ENCODE data around the gene GSTA3. TPM values are rescaled to one million over a fixed set of nuclear protein-coding genes. Genes with fewer than 3 reads are reported as not detected.

Gene GSTA3
- total RNA-seq, 1 experiment from 2014 or later, result not detected

DNA sequence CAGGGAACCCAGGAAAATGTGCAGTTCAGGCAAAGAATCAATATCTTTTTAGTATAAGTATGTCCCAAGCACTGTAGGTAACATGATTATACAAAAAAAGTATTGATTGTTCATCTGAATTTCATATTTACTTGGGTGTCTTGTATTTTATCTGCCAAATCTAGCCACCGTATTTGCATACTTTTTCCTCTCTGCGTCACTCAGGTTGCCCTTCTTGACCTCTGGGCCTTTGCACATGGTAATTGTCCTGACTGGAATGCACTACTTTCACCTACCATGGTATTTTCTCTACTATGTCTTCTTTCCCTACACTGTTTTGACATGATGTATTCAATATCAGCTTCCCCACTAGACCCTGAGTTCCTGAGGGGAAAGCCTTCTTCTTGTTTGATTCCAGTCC is 15.2 kb downstream of the GSTA3 start:
- ChIA-PET POLR2A (ENCODE audit: unreplicated experiment) (no interaction called here), CTCF (no interaction called here)
- H3K9me3 ChIP-seq (ENCODE audit: low read length), result no peaks in the 10 kb centered on the region
- ATAC-seq, result no peak
- no peaks in the 10 kb centered on the region for H3K9me2 ChIP-seq (replicated peaks; ENCODE audit: low read length)
- no peaks in the 10 kb centered on the region for H3K4me1 ChIP-seq (ENCODE audit: insufficient read depth, low read length)
- no peaks in the 10 kb centered on the region for H4K20me1 ChIP-seq (ENCODE audit: low read length)
- no peak overlapping the region for H3K9ac ChIP-seq (ENCODE audit: low read length)
- H2AFZ ChIP-seq (ENCODE audit: low read length), result no peak overlapping the region
- no peak for TF ChIP-seq EZH2phosphoT487 (IDR thresholded peaks at IDR 0.05; ENCODE audit: borderline replicate concordance, low read length)
- TF ChIP-seq EZH2 (IDR thresholded peaks at IDR 0.05; ENCODE audit: low read length, unreplicated experiment), result no peak
- TF ChIP-seq, protein P1, sequence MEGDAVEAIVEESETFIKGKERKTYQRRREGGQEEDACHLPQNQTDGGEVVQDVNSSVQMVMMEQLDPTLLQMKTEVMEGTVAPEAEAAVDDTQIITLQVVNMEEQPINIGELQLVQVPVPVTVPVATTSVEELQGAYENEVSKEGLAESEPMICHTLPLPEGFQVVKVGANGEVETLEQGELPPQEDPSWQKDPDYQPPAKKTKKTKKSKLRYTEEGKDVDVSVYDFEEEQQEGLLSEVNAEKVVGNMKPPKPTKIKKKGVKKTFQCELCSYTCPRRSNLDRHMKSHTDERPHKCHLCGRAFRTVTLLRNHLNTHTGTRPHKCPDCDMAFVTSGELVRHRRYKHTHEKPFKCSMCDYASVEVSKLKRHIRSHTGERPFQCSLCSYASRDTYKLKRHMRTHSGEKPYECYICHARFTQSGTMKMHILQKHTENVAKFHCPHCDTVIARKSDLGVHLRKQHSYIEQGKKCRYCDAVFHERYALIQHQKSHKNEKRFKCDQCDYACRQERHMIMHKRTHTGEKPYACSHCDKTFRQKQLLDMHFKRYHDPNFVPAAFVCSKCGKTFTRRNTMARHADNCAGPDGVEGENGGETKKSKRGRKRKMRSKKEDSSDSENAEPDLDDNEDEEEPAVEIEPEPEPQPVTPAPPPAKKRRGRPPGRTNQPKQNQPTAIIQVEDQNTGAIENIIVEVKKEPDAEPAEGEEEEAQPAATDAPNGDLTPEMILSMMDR (conservative IDR thresholded peaks at IDR 0.05; ENCODE audit: low read depth, low read length), result no peak
- no peak overlapping the region for H3K4me2 ChIP-seq (ENCODE audit: low read length)
- no peaks in the 10 kb centered on the region for H3K79me2 ChIP-seq (ENCODE audit: low read length)
- H3K36me3 ChIP-seq (ENCODE audit: low read depth, low read length), result no peaks in the 10 kb centered on the region
- DNase-seq, result no peak
- intact Hi-C loops (cut with micrococcal nuclease), result no loop called here
- H3K27me3 ChIP-seq (ENCODE audit: low read length), result no peaks in the 10 kb centered on the region
- no peak overlapping the region for H3K4me3 ChIP-seq (ENCODE audit: low read length)
- no peaks in the 10 kb centered on the region for H3F3A ChIP-seq (ENCODE audit: low read length, unreplicated experiment)
- no peak overlapping the region for H3K27ac ChIP-seq (ENCODE audit: low read length)
- no TSS peak for BruUV-seq (replicated peaks)

DNA sequence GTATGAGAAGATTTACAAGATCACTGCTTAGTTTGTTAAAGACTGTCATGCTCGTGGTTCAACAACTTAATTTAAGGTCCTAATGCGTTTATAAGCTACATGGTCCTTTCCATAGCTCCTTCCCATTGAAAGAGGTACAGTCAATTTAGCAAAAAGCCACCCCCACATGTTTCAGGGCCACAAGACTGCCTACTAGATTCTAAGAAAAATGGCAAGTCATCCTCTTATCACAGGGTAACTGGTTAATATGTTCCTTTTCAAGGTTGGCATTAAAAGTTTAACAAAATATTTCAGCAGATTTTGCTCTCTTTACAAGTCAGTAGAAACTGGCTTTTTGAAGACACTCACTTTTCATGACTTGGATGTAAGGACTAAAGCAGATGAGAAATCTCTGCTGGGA is 15.7 kb downstream of the GSTA3 start:
- ChIA-PET CTCF (no interaction called here), POLR2A (ENCODE audit: unreplicated experiment) (no interaction called here)
- intact Hi-C loops (cut with micrococcal nuclease), result no loop called here
- H4K20me1 ChIP-seq (ENCODE audit: low read length), result no peaks in the 10 kb centered on the region
- no peaks in the 10 kb centered on the region for H3K4me1 ChIP-seq (ENCODE audit: insufficient read depth, low read length)
- no peak for TF ChIP-seq EZH2 (IDR thresholded peaks at IDR 0.05; ENCODE audit: low read length, unreplicated experiment)
- TF ChIP-seq, protein P1 (conservative IDR thresholded peaks at IDR 0.05; ENCODE audit: low read depth, low read length), result no peak
- no peak for DNase-seq
- no peak overlapping the region for H3K9ac ChIP-seq (ENCODE audit: low read length)
- no peaks in the 10 kb centered on the region for H3K9me3 ChIP-seq (ENCODE audit: low read length)
- ATAC-seq, result no peak
- no TSS peak for BruUV-seq (replicated peaks)
- H3K4me2 ChIP-seq (ENCODE audit: low read length), result no peak overlapping the region
- H3K4me3 ChIP-seq (ENCODE audit: low read length), result no peak overlapping the region
- H2AFZ ChIP-seq (ENCODE audit: low read length), result no peak overlapping the region
- no peaks in the 10 kb centered on the region for H3F3A ChIP-seq (ENCODE audit: low read length, unreplicated experiment)
- H3K36me3 ChIP-seq (ENCODE audit: low read depth, low read length), result no peaks in the 10 kb centered on the region
- H3K79me2 ChIP-seq (ENCODE audit: low read length), result no peaks in the 10 kb centered on the region
- no peaks in the 10 kb centered on the region for H3K9me2 ChIP-seq (replicated peaks; ENCODE audit: low read length)
- no peak overlapping the region for H3K27ac ChIP-seq (ENCODE audit: low read length)
- H3K27me3 ChIP-seq (ENCODE audit: low read length), result no peaks in the 10 kb centered on the region

DNA sequence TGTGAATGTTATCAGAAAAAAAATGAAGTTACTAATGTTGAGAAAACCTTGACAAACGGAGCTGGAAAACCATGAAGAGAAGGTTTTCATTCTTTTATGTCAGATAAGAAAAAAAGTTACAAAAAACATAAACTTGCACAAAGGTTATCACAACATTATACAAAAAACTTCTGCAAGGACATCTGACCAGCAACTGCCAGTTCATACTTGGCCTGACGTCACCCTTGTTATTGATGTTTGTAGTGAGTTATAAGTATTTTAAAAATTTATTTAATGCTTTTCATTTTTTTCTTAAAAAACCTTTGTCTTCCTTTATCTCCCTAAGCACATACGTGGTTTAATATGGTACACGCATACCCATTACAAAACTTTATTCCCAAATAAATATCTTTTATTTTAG is 16.3 kb downstream of the GSTA3 start:
- no peaks in the 10 kb centered on the region for H4K20me1 ChIP-seq (ENCODE audit: low read length)

More for the DNA sequence above, 16.3 kb downstream of the GSTA3 start:
- intact Hi-C loops (cut with micrococcal nuclease), result no loop called here
- Histone ChIP-seq H3K27ac (ENCODE audit: low read length) (no peak overlapping the region), H3K9ac (ENCODE audit: low read length) (no peak overlapping the region), H3K27me3 (ENCODE audit: low read length) (no peaks in the 10 kb centered on the region), H3K9me2 (replicated peaks; ENCODE audit: low read length) (no peaks in the 10 kb centered on the region), H2AFZ (ENCODE audit: low read length) (no peak overlapping the region), H3K79me2 (ENCODE audit: low read length) (no peaks in the 10 kb centered on the region), H3K9me3 (ENCODE audit: low read length) (no peaks in the 10 kb centered on the region), H3K4me1 (ENCODE audit: insufficient read depth, low read length) (peaks cover 3% of the 10 kb centered on the region; the same call in 1 of the 2 replicates), H3K36me3 (ENCODE audit: low read depth, low read length) (no peaks in the 10 kb centered on the region), H3F3A (ENCODE audit: low read length, unreplicated experiment) (no peaks in the 10 kb centered on the region), H3K4me2 (ENCODE audit: low read length) (no peak overlapping the region), H3K4me3 (ENCODE audit: low read length) (no peak overlapping the region)
- no peak for TF ChIP-seq EZH2phosphoT487 (IDR thresholded peaks at IDR 0.05; ENCODE audit: borderline replicate concordance, low read length)
- TF ChIP-seq EZH2 (IDR thresholded peaks at IDR 0.05; ENCODE audit: low read length, unreplicated experiment), result no peak
- TF ChIP-seq, protein P1 (conservative IDR thresholded peaks at IDR 0.05; ENCODE audit: low read depth, low read length), result no peak
- ChIA-PET POLR2A (ENCODE audit: unreplicated experiment) (no interaction called here), CTCF (no interaction called here)
- DNase-seq, result no peak
- no TSS peak for BruUV-seq (replicated peaks)
- ATAC-seq, result no peak

Data from PC-3 (cell line).